ENCODE data around the gene SCN8A. TPM values are rescaled to one million over a fixed set of nuclear protein-coding genes. Genes with fewer than 3 reads are reported as not detected.

Gene SCN8A
- total and polyA plus RNA-seq, 9 donors, result 0.21 to 2.9 (median 1.5) TPM

- Histone ChIP-seq H3K9me3 (no peaks in the 10 kb centered on the region), H3K27ac (no peak overlapping the region), H3K4me3 (no peak overlapping the region), H3K4me1 (ENCODE audit: insufficient read depth) (peaks cover 2% of the 10 kb centered on the region), H3K36me3 (no peaks in the 10 kb centered on the region), H3K27me3 (no peaks in the 10 kb centered on the region)
- 56 to 69% (median 60%) methylated on average over 15 of the region's 15 CpGs for WGBS, 3 donors
- no peak for DNase-seq
- intact Hi-C loops (cut with DNase I), result no loop called here
- TF ChIP-seq, protein P1, sequence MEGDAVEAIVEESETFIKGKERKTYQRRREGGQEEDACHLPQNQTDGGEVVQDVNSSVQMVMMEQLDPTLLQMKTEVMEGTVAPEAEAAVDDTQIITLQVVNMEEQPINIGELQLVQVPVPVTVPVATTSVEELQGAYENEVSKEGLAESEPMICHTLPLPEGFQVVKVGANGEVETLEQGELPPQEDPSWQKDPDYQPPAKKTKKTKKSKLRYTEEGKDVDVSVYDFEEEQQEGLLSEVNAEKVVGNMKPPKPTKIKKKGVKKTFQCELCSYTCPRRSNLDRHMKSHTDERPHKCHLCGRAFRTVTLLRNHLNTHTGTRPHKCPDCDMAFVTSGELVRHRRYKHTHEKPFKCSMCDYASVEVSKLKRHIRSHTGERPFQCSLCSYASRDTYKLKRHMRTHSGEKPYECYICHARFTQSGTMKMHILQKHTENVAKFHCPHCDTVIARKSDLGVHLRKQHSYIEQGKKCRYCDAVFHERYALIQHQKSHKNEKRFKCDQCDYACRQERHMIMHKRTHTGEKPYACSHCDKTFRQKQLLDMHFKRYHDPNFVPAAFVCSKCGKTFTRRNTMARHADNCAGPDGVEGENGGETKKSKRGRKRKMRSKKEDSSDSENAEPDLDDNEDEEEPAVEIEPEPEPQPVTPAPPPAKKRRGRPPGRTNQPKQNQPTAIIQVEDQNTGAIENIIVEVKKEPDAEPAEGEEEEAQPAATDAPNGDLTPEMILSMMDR (IDR thresholded peaks at IDR 0.05), result no peak
- no peak for TF ChIP-seq EP300 (IDR thresholded peaks at IDR 0.05)
- no peak for TF ChIP-seq POLR2A (IDR thresholded peaks at IDR 0.05)
Measured at GRCh38 chr12:51846271-51846691, 255.2 kb downstream of the SCN8A start.

- Histone ChIP-seq H3K36me3 (no peaks in the 10 kb centered on the region), H3K4me1 (ENCODE audit: insufficient read depth) (peaks cover 2% of the 10 kb centered on the region), H3K9me3 (no peaks in the 10 kb centered on the region), H3K27ac (no peak overlapping the region), H3K27me3 (no peaks in the 10 kb centered on the region), H3K4me3 (peak overlapping the region; percentile 31)
- 1% methylated on average over 37 to 59 of the region's 59 CpGs for WGBS, 3 donors
- TF ChIP-seq, protein P1 (IDR thresholded peaks at IDR 0.05), result no peak
- TF ChIP-seq EP300 (IDR thresholded peaks at IDR 0.05) (no peak), POLR2A (IDR thresholded peaks at IDR 0.05) (no peak)
- DNase-seq, result peak in 2 of 5 donors; percentile 29 to 41
- intact Hi-C loops (cut with DNase I), result no loop called here
Measured at GRCh38 chr12:51846911-51847642, 256.0 kb downstream of the SCN8A start.

- no peak for DNase-seq
- Histone ChIP-seq H3K9me3 (no peaks in the 10 kb centered on the region), H3K36me3 (no peaks in the 10 kb centered on the region), H3K4me3 (peak overlapping the region; percentile 31), H3K27ac (peak overlapping the region in 1 of 2 donors; percentile 32), H3K4me1 (ENCODE audit: insufficient read depth) (peaks cover 2% of the 10 kb centered on the region), H3K27me3 (no peaks in the 10 kb centered on the region)
- TF ChIP-seq EP300 (IDR thresholded peaks at IDR 0.05), result no peak
- intact Hi-C loops (cut with DNase I), result no loop called here
- 2 to 7% (median 2%) methylated on average over 15 to 40 of the region's 40 CpGs for WGBS, 3 donors
Measured at GRCh38 chr12:51847643-51848325, 256.8 kb downstream of the SCN8A start.

- no peaks in the 10 kb centered on the region for H3K9me3 ChIP-seq
- TF ChIP-seq EP300 (IDR thresholded peaks at IDR 0.05), result no peak
- no peak for TF ChIP-seq POLR2A (IDR thresholded peaks at IDR 0.05)
- TF ChIP-seq, protein P1 (IDR thresholded peaks at IDR 0.05), result no peak
- no peaks in the 10 kb centered on the region for H3K36me3 ChIP-seq
- H3K27ac ChIP-seq, result peak within 1 kb of the TSS in 1 of 2 donors; percentile 32
- WGBS, 3 donors, result 1 to 3% (median 3%) methylated on average over 9 to 51 of the region's 51 CpGs
- H3K27me3 ChIP-seq, result no peaks in the 10 kb centered on the region
- H3K4me3 ChIP-seq, result peak within 1 kb of the TSS; percentile 31
- DNase-seq, result no peak
- H3K4me1 ChIP-seq (ENCODE audit: insufficient read depth), result peaks cover 2% of the 10 kb centered on the region
- intact Hi-C loops (cut with DNase I), result no loop called here
Measured at GRCh38 chr12:51848326-51848727, 257.3 kb downstream of the SCN8A start, which contains the start of gene FIGNL2. Gene FIGNL2 (minus strand): TSS chr12:51848718. CDS start chr12:51822413, 26,305 bp downstream.

All from ovary (tissue), 9 donors.